Activated CD4-positive, alpha-beta T cell treated with anti-CD3 and anti-CD28 coated beads, Interleukin-2, amount 50 U/mL, for 1 hour (primary cell): ENCODE data around the gene B3GALT2.

Experiments
- DNase-seq: peaks from one replicate; pipeline ENCODE4 v3.0.0-alpha.2; 2020

The B3GALT2 gene

DNA sequence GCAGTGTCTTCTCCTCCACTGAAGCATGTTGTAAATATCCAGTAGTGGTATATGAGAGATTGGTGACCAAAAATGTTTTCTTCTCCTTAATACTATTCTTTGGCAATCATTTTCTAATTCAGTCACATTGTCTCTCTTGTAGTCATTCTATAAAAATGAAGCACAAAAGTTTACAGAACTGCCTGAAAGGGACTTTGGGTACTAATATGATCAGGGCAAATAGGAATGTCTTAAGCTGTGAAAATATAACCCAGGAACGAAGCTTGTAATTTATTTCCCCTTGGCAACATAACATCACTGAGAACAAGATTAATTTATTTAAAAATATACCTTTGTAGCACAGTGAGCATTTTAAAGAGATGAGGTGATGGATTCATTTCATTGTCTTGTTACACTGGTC is 4.9 kb downstream of the B3GALT2 start:
- no peak for DNase-seq

DNA sequence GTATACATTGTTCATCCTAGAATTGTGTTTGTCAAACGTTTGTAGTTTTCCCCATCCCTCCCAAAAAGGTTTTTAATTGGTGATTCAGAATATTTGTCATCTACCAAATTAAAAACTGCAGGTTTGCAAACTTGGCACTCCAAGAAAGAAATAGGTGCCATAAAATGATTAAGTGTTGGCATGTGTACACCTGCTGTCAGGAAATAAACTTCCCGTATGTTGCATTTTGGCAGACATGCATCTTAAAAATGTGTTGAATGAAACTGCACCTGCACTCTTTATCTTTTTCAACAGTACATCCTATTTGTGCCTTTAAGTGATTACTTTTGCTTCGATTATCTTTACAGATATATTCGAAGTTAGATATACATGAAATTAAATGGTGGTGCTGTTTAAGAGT is 7.3 kb downstream of the B3GALT2 start:
- no peak for DNase-seq

DNA sequence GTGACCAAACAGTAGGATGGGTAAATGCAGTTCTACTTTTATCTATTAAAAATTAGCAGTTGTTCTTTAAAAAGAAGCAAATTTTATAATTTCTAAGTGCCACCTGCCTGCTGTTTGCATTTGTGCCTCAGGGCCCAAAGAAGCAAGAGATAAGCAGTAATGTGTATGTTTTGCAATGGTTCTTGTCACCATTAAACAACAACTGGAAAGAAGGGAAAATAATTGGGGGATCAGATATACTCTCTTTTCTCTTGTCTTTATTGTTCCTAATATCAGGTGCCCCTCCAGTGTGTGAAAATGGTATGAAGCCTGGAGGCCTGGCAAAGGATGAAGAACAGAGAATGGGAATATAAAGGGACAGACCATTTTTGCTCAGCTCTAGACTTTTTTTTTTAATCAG is 9.6 kb downstream of the B3GALT2 start:
- DNase-seq = no peak

DNA sequence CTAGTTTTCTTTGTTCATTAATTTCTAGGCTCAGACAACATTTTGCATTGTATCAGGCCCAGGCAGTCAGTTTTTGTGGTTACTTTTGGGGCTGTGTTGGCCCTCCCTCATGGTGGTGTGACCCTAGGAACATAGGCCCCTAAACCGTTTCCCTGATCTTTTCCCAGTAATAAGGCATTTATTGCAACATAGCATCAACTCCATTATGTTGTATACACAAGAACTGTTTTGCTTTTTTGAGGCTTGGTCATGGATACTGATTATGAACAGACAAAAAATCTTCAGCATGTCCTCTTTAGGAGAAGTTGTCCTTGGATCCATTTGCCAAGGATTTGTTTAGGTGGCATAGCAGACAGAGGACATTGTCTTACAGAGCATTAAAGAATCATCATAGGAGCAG is 10.3 kb downstream of the B3GALT2 start:
- no peak for DNase-seq

DNA sequence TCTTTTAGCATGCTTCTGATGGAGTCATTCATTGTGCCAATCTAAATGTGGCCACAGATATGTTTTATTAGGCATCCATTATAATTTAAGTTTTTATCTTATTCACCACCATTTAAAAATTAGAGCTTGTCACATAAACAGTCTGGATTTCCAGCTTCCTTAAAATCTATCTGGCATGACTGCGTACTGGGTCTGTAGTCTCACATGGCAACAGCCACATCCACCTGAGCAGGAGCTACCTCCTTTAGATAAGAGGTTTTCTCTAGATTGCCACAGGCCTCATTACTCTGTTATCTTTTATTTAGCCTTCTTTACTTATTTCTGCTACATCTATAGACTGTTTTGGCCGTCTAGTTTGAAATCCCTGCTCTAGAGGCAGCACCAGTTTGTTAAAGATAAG is 29.1 kb downstream of the B3GALT2 start:
- DNase-seq = no peak

DNA sequence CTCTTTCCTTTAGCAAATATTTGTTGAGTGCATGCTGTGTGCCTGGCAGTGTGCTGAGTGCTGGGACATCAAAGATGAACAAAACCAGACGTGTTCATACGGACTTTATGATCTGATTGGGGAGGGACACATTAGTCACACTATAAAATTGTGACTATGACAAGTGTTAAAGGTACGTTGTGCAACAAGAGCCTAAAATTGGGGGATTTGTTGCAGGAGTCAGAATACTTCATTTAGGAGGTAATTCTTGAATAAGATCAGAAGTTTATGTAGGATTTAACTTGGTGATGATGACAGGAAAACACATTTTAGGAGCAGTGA is 29.6 kb downstream of the B3GALT2 start:
- DNase-seq = no peak

DNA sequence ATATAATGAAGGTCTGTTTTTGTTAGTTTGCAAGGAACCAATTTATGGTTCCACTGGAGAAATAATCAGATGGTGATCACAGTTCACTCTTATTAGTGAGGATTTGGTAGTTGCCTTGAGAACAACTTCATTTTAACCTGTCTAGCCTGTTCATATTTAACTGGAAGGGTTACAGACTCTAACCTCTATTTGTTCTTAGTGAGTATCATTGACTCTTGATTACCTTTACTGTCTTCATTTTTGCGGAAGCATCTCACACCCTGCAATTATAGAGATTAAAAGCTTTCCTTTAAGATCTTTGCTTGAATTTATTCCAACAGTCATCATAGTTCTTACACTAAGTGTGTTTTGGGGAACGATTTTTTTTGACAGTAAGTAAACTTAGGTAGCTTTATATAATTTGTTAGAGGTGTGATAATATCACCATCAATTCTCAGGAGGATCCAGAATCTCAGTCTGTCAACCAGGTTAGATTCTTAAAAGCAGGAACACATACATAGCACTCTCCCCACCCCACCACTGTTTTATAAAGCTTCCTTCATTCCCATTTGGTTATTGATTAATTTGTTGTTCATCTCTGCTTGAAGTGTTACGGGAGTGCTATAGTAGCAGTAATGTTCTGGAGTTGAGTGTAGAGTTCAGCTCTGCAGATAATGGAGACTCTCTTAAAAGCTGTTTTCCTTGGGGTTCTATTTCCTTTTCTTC is 30.1 kb downstream of the B3GALT2 start:
- DNase-seq = no peak

DNA sequence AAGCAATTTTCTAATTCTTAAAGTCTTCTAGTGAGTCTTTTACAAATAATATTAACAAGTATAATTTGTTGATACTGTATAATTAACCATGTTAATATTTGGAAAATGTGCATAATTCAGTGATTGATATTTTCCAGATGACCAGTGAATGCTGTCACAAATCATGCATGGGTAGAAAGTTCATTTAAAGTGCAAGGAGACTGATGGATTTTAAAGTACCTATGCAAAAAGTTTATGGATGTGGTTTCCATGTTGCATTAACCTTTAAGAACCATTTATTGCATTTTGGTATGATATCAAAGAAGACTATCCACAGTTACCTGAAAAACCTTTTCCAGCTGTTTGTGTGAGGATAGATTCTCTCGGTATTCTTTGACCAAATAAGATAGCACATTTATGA is 41.4 kb downstream of the B3GALT2 start:
- no peak for DNase-seq

DNA sequence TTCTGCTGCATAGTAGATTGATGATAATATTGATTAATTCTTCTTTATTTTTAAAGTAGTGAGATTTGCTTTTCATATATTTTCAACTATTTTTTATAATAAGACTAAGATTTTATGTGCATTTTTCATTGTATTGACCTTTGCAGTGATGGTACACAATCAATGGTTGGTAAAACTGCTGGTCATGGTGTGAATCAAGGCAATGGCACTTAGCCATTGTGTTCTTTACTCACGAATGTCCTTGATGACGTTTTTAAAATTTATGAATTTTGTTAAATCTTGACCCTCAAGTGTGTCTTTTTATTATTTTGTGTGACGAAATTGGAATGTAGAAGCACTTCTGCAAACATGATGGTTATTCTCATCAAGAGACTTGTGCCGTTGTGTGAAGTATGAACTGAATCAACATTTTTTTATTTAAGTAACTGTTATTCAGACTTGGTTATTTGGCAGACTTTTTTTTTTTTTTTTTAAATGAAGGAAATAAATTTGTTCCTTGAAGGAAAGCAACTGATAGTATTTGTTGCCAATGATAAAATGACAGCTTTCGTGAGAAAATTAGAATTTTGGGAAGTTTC is 42.0 kb downstream of the B3GALT2 start:
- no peak for DNase-seq

DNA sequence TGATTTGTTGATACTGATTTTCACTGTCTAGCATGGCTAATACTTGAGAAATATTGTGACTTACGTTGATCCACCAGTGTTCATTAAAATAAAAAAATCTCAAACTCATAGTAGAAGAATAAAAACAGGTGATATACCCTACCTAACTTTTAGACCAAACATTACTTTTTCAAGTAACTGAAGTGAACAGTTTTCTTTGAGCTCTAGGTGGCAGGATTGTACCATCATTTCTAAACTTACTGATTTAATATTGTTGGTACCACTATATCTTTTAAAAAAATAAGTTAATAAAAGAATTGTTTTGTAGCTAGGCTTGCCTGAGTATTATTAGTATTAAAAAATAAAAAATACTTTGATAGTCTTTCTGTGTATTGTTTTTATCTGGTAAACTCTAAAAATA is 43.1 kb downstream of the B3GALT2 start:
- no peak for DNase-seq

DNA sequence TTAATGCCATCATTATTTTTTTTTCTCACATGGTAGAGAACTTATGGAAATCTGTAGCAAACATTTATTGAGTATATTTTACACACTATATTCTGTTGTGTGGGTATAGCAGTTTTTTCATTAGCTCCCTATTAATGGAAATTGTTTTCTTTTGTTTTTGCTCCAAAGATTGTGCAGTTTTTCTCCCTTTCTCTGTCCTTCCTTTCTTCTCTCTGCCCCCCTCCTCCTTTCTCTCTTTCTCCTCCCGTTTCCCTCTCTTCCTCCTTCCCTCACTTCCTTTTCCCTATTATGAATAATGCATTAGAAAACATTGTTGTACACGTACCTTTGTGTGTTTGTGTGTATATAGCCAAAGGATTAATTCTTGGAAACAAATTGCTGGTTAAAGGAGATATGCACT is 44.0 kb downstream of the B3GALT2 start:
- DNase-seq = no peak

DNA sequence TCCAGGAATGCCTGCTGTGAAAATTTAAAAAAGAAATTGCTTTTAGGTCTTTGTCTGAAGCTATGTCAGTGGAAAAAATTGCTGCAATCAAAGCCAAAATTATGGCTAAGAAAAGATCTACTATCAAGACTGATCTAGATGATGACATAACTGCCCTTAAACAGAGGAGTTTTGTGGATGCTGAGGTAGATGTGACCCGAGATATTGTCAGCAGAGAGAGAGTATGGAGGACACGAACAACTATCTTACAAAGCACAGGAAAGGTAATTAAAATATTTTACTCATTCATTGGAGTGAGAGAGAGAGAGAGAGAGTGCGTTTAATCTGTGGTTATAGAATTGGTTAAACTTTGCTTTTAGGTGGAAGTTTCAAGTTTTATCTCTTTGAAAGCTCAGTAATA is 44.6 kb downstream of the B3GALT2 start:
- no peak for DNase-seq

DNA sequence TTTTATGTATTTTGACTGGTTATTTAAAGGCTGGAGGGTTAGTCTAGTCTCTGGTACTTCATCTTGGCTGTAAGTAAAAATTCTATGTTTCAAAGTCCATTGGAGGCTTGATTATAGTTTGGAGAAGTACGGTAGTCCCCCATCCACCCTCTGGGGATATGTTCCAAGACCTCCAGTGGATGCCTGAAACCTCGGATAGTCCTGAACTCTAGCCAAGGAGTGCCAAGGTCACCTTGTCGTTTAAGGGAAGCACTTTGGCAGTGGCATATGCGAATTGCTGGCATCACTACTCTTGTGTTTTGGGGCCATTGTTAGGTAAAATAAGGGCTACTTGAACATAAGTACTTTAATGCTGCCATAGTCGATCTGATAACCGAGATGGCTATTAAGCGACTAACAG is 46.2 kb downstream of the B3GALT2 start:
- no peak for DNase-seq

DNA sequence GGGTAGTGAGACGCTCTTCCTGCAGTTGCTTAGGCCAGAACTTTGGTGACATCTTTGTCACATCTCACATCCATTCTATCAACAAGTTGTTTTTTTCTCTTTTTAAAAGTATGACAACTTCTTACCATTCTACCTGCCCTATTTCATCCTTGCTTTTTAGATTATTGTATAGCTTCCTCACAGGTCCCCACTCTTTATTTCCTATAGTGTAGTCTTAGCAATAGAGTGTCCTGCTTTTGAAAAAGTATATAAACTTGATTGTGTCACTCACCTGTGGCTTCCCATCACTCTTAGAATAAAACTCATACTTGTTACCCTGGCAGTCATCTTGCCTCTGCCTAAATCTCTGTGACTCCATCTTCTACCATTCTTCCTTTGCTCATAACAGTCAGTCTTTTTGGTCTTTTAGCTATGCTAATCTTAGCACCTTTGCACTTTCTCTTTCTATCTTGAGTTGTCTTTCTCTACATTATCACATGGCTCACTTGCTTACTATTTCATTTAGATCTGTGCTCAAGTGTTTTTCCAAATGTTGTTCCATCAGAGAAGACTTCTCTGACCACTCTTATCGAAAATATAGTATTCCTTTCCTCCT is 55.0 kb downstream of the B3GALT2 start:
- no peak for DNase-seq
